Immature natural killer cell (primary cell): ENCODE measurements around the gene FSHR. TPM values are rescaled to one million over a fixed set of nuclear protein-coding genes. Genes with fewer than 3 reads are reported as not detected.

Experiments
- DNase-seq, 3 donors: peaks; one replicate each; pipeline ENCODE4 v3.0.0; 2022; ENCODE audit warnings: mixed read lengths in 1 of 3
- H3K27ac Mint-ChIP-seq, 6 donors: one replicate each; pipeline ENCODE4 v1.8.0; 2020; ENCODE audit warnings: mixed read lengths in 6 of 6, mild to moderate bottlenecking in 5 of 6, inconsistent platforms in 4 of 6, moderate library complexity in 3 of 6
- H3K27me3 Mint-ChIP-seq, 3 donors: one replicate each; pipeline ENCODE4 v1.8.0; 2020 to 2021; ENCODE audit warnings: low read depth in 3 of 3, mild to moderate bottlenecking in 3 of 3, mixed read lengths in 3 of 3, moderate library complexity in 3 of 3, inconsistent platforms in 1 of 3
- H3K36me3 Mint-ChIP-seq, 3 donors: one replicate each; pipeline ENCODE4 v1.8.0; 2020; ENCODE audit warnings: mixed read lengths in 3 of 3, inconsistent platforms in 2 of 3, mild to moderate bottlenecking in 2 of 3
- H3K4me1 Mint-ChIP-seq, 2 donors: one replicate each; pipeline ENCODE4 v1.8.0; 2020; ENCODE audit warnings: inconsistent platforms in 2 of 2, mild to moderate bottlenecking in 2 of 2, mixed read lengths in 2 of 2, moderate library complexity in 1 of 2
- H3K4me3 Mint-ChIP-seq, 5 donors: one replicate each; pipeline ENCODE4 v1.8.0; 2020; ENCODE audit warnings: mild to moderate bottlenecking in 5 of 5, mixed read lengths in 5 of 5, inconsistent platforms in 3 of 5, moderate library complexity in 3 of 5
- H3K9me3 Mint-ChIP-seq, 6 donors: one replicate each; pipeline ENCODE4 v1.8.0; 2020; ENCODE audit warnings: mild to moderate bottlenecking in 6 of 6, mixed read lengths in 6 of 6, inconsistent platforms in 4 of 6, moderate library complexity in 3 of 6
- polyA plus RNA-seq, 3 donors: library from polyadenylated mRNA; unstranded; fragments of 300-500 nt; fragmentation: Illumina TruSeq; gene quantifications; one replicate each; pipeline ENCODE4 v1.2.3, GENCODE V29; 2021

FSHR gene
- polyA plus RNA-seq, 3 donors from 2014 or later: not detected

DNA sequence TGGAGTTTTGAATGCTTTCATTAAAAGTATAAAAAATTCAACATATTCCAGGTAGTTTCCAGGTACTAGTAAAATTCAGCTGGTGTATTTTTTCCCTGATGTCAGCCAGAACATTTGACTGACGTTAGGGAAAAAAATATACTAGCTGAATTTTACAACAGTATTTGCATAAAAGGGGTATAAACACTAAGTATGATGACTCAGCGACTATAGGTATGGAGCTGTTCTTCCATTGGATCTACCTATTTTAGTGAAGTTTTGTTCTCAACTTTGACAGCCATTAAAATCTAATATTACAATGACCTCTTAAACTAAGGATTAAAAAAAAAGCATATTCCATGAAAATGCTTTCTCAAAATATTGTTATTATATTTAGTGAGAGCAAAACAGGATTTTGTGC is 155.9 kb downstream of the FSHR start:
- H3K4me1 Mint-ChIP-seq: no peaks in the 10 kb centered on the region

DNA sequence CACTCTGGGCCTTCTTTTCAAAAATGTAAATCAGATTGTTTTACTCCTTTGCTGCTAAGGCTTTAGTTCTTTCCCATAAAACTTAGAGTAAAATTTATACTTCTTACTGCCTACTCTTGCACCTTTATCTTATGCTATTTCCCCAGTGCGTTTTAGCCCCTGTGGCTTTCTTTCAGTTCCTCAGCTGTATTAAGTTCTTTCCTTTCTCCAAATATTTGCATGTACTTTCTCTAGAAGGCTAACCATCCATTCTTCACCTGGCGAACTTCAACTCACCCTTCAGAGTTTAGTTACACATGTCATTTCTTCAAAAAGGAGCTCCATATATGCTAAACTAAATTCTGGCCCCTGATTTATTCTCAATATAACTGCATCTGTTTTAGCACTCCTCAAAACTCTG is 160.7 kb downstream of the FSHR start:
- H3K27me3 Mint-ChIP-seq: no peaks in the 10 kb centered on the region
- H3K9me3 Mint-ChIP-seq: peaks cover 0 to 4% (median 3%) of the 10 kb centered on the region in 6 donors
- no peak overlapping the region for H3K27ac Mint-ChIP-seq
- no peak for DNase-seq
- no peaks in the 10 kb centered on the region for H3K4me1 Mint-ChIP-seq
- no peak overlapping the region for H3K4me3 Mint-ChIP-seq
- no peaks in the 10 kb centered on the region for H3K36me3 Mint-ChIP-seq

More for the DNA sequence above, 155.9 kb downstream of the FSHR start:
- H3K4me3 Mint-ChIP-seq: no peak overlapping the region
- H3K36me3 Mint-ChIP-seq: no peaks in the 10 kb centered on the region
- no peak for DNase-seq
- H3K27ac Mint-ChIP-seq: no peak overlapping the region
- peaks cover 0 to 1% (median 0%) of the 10 kb centered on the region in 3 donors for H3K27me3 Mint-ChIP-seq
- H3K9me3 Mint-ChIP-seq: peaks cover 0 to 4% (median 2%) of the 10 kb centered on the region in 6 donors

DNA sequence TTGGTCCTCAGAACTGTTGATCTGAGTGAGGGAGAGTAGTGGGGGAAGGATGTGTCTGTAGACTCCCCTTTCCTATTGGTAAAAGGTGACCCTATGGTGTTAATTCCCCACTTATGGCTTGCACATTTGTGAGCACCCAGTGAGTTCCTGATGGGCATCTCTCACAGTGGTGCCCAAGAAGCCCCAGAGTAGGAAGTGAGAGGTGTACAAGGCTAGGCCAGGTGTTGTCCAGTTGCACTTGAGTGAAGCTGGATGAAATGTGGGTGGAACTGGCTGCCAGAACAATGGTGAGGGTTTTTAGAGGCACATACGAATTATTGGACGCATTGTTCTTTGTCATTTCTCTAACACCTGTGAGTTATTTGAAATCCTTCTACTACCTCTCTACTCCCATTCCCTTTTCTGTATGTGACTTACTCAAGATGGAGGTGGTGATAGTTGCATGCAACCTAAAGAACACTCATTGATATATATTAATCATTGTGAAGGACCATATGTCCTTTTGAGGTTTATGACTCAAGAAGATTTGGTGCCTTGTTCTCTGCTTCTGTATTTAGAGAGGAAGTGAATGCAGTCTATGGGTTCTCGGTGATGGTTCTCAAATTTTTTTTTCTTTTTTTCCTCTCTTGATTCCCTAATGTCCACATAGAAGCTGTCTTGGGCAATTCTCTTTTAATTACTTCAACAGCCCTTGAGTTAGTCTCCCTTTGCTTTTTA is 162.7 kb downstream of the FSHR start:
- H3K27ac Mint-ChIP-seq: no peak overlapping the region
- no peaks in the 10 kb centered on the region for H3K27me3 Mint-ChIP-seq
- H3K9me3 Mint-ChIP-seq: peaks cover 0 to 4% (median under 1%) of the 10 kb centered on the region in 6 donors
- H3K4me3 Mint-ChIP-seq: no peak overlapping the region
- no peaks in the 10 kb centered on the region for H3K36me3 Mint-ChIP-seq
- no peaks in the 10 kb centered on the region for H3K4me1 Mint-ChIP-seq
- DNase-seq: no peak

DNA sequence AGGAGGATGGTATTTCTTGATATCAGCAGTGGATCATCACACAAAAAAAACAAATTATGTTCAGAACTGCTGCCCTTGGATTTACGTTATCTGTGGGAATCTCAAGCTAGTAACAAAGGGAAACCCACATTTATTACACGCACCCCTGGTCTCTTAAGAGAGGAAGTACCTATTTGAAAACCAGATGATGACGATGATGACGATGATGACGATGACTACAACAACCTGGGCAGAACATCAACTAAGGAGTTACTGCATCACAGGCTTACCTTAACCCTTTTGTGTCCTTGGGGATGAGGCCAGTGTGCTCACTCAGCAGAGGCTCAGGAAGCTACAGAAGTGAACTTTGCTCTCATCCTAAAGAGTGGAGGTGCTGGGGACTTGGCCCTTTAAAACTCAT is 169.4 kb downstream of the FSHR start:
- DNase-seq: no peak
- no peaks in the 10 kb centered on the region for H3K36me3 Mint-ChIP-seq
- H3K27ac Mint-ChIP-seq: no peak overlapping the region
- H3K4me3 Mint-ChIP-seq: no peak overlapping the region
- H3K4me1 Mint-ChIP-seq: no peaks in the 10 kb centered on the region
- peaks cover 0 to 2% (median 0%) of the 10 kb centered on the region in 3 donors for H3K27me3 Mint-ChIP-seq
- H3K9me3 Mint-ChIP-seq: peaks cover 0 to 7% (median 0%) of the 10 kb centered on the region in 6 donors

DNA sequence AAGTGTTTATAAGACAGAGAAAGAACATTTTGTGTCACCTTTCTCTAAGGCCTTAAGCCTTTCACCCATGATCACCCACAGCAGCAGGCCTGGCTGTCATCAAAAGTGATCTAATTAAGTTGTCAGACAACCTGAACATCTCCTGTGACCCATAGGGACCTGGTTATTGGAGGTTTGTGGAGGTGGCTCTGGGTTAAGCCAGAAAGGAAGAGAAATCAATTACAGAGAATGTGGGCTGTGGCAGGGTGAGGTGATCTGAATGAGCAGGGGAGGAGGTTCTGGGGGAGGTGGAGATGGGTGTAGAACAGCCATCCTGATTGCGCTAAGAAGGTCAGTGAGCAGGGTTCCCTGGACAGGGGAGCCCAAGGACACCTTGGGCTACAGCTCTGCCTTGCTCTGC is 170.8 kb downstream of the FSHR start:
- no peaks in the 10 kb centered on the region for H3K4me1 Mint-ChIP-seq
- H3K27me3 Mint-ChIP-seq: peaks cover 0 to 2% (median 0%) of the 10 kb centered on the region in 3 donors
- H3K4me3 Mint-ChIP-seq: no peak overlapping the region
- no peaks in the 10 kb centered on the region for H3K36me3 Mint-ChIP-seq
- no peak overlapping the region for H3K27ac Mint-ChIP-seq
- no peak for DNase-seq
- H3K9me3 Mint-ChIP-seq: peaks cover 0 to 7% (median 0%) of the 10 kb centered on the region in 6 donors

DNA sequence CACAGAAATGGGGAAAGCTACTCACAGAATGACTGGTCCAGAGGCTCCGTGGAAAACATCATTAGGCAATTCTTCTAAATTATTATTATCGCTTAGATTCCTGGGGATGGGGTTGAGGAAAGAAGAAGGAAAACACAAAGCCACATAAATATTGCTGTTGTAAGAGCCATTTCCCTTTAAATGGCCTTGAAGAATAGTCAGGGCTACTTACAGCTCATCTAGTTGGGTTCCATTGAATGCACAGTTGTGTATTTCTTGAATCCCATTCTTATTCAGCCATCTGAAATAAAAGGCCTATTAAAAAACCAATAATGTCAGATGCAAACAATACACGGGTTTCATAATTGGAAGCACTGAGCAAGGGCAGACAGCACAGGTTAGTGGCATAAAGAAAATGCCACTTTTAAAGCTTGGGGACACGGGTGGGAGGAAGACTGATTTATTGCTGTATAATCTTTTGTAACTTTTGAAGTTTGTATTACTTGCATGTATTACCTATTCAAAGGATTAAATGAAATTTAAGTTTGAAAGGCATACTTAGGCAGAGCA is 171.4 kb downstream of the FSHR start:
- Mint-ChIP-seq H3K9me3 (peaks cover 0 to 7% (median 0%) of the 10 kb centered on the region in 6 donors), H3K4me3 (no peak overlapping the region), H3K27me3 (peaks cover 0 to 2% (median 0%) of the 10 kb centered on the region in 3 donors), H3K27ac (no peak overlapping the region), H3K36me3 (no peaks in the 10 kb centered on the region), H3K4me1 (no peaks in the 10 kb centered on the region)
- no peak for DNase-seq

DNA sequence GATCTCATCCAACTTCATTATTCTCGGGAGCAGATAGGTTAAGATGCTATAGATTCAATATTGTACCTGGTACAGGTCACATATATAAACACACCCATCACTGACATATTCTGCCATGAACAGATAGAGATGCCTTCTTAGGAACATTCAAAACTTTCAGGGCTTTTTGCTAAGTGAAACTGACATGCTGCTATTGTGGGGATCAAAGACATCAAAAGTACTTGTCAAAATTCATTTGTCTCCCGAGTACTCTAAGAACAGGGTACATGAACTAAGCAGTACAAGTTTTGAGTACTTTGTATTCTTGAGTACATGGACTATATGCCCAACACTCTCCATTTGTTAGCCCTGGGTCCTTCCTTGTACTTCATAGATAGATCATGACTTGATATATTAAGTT is 173.5 kb downstream of the FSHR start:
- Mint-ChIP-seq H3K27ac (no peak overlapping the region), H3K27me3 (peaks cover 0 to 1% (median 0%) of the 10 kb centered on the region in 3 donors), H3K36me3 (no peaks in the 10 kb centered on the region), H3K9me3 (peaks cover 0 to 7% (median 0%) of the 10 kb centered on the region in 6 donors), H3K4me3 (no peak overlapping the region), H3K4me1 (no peaks in the 10 kb centered on the region)
- DNase-seq: no peak

DNA sequence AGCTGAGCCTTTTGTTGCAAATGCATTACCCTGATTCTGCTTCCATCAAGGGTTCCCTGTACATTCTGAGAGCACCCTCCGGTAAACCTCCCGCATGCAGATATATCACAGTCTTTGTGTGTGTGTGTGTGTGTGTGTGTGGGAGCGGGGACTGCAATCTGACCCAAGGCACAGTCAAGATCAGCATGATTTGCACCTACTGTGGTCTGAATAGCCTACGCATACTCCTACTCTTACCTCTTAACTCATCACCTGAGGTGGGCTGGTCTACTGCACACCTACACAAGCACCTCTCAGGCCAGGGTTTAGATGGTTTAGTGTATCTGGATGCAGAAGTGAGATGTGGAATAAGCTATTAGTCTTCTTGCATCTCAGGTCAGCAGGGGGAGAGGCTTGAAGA is 174.6 kb downstream of the FSHR start:
- no peak for DNase-seq
- Mint-ChIP-seq H3K36me3 (no peaks in the 10 kb centered on the region), H3K4me1 (no peaks in the 10 kb centered on the region), H3K4me3 (no peak overlapping the region), H3K27me3 (peaks cover 0 to 1% (median 0%) of the 10 kb centered on the region in 3 donors), H3K27ac (no peak overlapping the region), H3K9me3 (peaks cover 0 to 3% (median 0%) of the 10 kb centered on the region in 6 donors)

DNA sequence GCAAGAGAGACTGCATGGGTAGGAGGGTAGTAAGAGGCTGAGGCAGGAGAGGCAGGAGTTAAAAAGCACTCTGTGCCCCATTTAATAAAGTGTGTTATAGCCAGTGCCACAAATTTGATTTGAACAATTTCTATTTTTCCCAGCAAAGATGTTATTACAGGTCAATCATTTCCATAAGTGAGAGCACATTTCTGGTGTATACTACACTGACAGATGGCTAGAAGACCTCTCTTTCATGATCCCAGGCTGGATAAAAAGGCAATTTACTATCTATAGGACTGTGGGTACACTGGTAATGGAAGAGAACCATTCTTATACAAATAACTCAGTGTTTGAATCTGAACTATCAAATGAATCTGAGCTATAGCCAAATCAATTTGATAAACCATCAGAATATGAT is 176.2 kb downstream of the FSHR start:
- Mint-ChIP-seq H3K9me3 (peaks cover 0 to 3% (median 0%) of the 10 kb centered on the region in 6 donors), H3K4me3 (no peak overlapping the region), H3K36me3 (no peaks in the 10 kb centered on the region), H3K27me3 (peaks cover 0 to 1% (median 0%) of the 10 kb centered on the region in 3 donors), H3K27ac (no peak overlapping the region), H3K4me1 (no peaks in the 10 kb centered on the region)
- no peak for DNase-seq

DNA sequence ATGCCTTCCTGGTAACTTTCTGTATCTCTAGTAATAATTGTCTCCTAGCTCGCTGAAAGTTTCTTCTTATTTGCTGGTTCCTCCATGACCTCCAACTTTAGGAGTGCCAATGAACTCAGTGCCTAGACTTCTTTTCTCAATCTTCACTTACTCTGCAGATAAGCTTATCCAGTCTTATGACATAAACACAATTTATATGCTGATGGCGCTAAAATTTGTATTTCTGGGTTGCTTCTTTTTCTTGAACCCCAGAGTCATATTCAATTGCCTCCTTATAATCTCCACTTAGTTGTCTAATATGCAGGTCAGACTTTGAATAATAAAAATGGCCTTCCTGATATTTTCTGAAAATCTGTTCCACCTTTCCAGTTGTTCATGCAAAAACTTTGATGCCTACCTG is 182.5 kb downstream of the FSHR start:
- Mint-ChIP-seq H3K36me3 (no peaks in the 10 kb centered on the region), H3K27ac (no peak overlapping the region), H3K4me1 (no peaks in the 10 kb centered on the region), H3K27me3 (peaks cover 0 to 1% (median 0%) of the 10 kb centered on the region in 3 donors), H3K4me3 (no peak overlapping the region), H3K9me3 (peaks cover 0 to 3% (median 0%) of the 10 kb centered on the region in 6 donors)
- no peak for DNase-seq

DNA sequence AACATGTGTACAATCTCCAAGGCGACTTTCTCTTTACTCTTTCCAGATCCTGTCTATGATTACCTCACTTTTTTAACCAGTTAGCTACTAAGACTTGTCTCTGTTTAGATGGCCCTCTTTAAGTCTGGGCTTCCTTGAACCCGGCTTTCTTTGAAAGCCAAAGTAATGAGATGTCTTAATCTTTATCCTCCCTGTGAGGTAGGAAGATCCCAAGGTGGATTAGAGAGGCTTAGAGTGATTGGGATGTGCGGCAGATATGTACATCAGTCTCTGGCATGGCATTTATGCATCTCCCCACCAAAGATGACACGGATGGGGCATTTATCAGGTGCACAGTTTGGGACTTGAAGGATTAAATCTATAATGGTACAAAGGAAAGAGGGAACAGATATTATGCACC is 186.3 kb downstream of the FSHR start:
- no peak for DNase-seq
- Mint-ChIP-seq H3K27me3 (peaks cover 0 to 3% (median 3%) of the 10 kb centered on the region in 3 donors), H3K9me3 (peaks cover 0 to 4% (median 0%) of the 10 kb centered on the region in 6 donors), H3K27ac (no peak overlapping the region), H3K4me3 (no peak overlapping the region), H3K4me1 (no peaks in the 10 kb centered on the region), H3K36me3 (no peaks in the 10 kb centered on the region)

DNA sequence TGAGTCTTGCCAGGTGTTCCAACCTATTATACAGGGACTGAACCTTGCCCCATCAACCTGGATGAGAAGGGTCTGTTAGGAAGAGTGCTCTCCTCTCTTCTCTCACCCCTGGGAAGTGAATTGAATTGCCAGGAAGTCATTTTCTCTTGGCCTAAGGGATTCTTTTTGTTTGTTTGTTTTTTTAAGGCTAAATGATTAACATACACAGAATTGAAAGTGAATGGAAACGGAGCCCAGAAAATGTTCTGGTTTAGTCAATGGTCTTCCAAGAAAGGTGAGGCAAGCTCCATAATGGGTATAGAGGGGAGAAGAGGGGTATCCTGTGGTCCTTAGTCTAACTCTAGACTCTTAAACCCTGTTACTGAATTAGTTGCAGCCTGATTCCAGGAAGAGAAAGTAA is 189.1 kb downstream of the FSHR start:
- no peak overlapping the region for H3K4me3 Mint-ChIP-seq
- no peak overlapping the region for H3K27ac Mint-ChIP-seq
- H3K4me1 Mint-ChIP-seq: no peaks in the 10 kb centered on the region
- H3K9me3 Mint-ChIP-seq: peaks cover 0 to 9% (median 0%) of the 10 kb centered on the region in 6 donors
- H3K36me3 Mint-ChIP-seq: no peaks in the 10 kb centered on the region
- DNase-seq: no peak
- H3K27me3 Mint-ChIP-seq: peaks cover 0 to 3% (median 3%) of the 10 kb centered on the region in 3 donors

DNA sequence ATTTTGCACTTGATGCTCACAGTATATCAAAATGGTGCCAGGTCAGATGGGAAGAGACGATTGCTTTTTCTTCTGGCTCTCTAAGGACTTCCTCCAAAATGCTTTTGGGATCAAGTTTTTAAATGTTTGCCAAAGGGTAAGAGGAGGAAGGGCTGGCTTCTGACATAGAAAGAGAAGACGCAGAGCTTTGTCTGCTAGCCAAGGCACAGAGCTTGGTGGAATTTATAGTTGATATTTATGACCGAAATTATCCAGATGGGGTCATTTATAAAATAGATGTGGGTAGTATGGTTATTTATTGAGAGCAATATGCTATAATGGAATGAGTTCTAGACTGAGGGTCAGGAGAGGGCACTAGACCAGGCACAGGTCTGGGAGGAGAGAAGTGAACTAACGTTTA is 193.3 kb downstream of the FSHR start:
- H3K4me1 Mint-ChIP-seq: no peaks in the 10 kb centered on the region
- no peak for DNase-seq
- H3K4me3 Mint-ChIP-seq: no peak overlapping the region
- H3K9me3 Mint-ChIP-seq: peaks cover 0 to 5% (median 0%) of the 10 kb centered on the region in 6 donors
- no peaks in the 10 kb centered on the region for H3K36me3 Mint-ChIP-seq
- H3K27me3 Mint-ChIP-seq: peaks cover 0 to 6% (median 3%) of the 10 kb centered on the region in 3 donors
- H3K27ac Mint-ChIP-seq: no peak overlapping the region

DNA sequence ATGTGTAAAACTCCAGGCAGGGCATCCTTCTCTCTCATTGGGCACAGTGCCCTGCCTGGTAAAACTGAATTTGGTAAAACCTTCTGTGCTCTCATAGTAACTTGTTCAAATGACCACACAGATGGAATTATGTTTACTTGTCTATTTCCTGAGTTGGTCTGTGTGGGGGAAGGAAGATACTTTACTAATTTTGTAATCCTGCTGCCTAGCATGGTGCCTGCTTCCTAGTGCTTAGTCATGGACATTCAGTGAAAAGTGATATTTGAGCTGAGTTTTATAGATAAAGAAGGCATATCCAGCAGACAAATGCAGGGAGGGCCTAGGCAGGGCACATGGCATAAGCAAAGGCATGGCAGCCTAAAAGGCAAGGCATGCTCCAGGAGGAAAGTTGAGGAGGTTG is 199.4 kb downstream of the FSHR start:
- Mint-ChIP-seq H3K36me3 (no peaks in the 10 kb centered on the region), H3K9me3 (peaks cover 0 to 4% (median 0%) of the 10 kb centered on the region in 6 donors), H3K27ac (no peak overlapping the region), H3K4me1 (no peaks in the 10 kb centered on the region), H3K4me3 (no peak overlapping the region), H3K27me3 (peaks cover 0 to 4% (median 0%) of the 10 kb centered on the region in 3 donors)
- DNase-seq: no peak
